HG03039 (cell line): ENCODE results near the gene SEMA4G.

Source experiments
- ATAC-seq: cut with Tn5 transposase; IDR thresholded peaks from one replicate; pipeline ENCODE4 v1.9.1; 2021; ENCODE audit warnings: mild to moderate bottlenecking, moderate library complexity; ENCODE audit not compliant: unreplicated experiment

Gene SEMA4G

DNA sequence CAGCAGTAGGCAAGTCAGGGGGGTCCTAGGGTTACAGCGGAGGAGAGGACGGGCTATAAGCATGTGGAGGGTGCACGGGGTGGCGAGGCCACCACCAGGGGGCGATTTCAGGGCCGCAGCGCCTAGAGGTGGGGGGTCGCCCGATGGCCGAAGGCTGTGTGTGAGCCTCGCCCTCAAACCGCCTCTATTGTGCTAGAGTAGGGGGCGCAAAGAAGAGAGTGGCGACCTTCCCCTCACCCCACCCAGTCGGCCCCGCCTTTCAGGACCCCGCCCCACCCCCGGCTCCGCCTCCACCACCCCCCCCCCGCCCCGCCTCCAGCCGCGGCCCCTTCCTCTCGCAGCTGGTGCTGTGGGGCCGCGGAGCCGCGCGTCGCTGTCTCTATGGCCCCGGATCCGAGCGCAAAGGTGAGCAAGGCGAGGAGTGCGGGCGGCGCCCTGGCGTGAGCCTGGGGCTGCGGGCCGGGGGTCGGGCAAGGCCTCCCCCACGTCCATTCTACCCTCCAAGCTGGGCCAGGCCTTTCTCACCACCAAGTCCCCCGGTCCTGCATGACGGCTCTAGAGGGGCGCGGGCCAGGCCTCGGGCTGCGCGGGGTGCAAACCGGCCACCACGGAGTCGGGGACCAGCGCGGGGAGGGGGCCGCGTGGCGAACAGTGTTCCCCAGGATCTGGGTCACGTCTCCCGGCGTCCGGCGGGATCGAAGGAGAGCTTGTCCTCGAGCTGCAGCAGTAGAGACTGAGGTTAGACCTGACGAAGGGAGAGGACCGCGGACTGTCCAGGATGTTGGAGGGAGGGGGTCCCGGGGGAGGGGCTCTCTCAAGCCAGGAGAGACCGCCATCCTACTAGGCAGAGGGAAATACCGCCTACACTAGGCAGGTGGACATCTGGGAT, at the start of gene SEMA4G:
TSS of gene SEMA4G (plus strand) at position 318 of the 889 bp plus-strand sequence. CDS start 3,409 bp downstream, outside the sequence.
- ATAC-seq = no peak

GRCh38 chr10:100923580-100923979, 45.7 kb upstream of the SEMA4G start:
- no peak for ATAC-seq

GRCh38 chr10:100927266-100927665, 42.0 kb upstream of the SEMA4G start:
- no peak for ATAC-seq

- no peak for ATAC-seq
These were observed 41.3 kb upstream of the SEMA4G start for GRCh38 chr10:100928039-100928438.

GRCh38 chr10:100930368-100930767, 38.9 kb upstream of the SEMA4G start:
- no peak for ATAC-seq

- ATAC-seq = no peak
These were observed 35.1 kb upstream of the SEMA4G start for GRCh38 chr10:100934084-100934659.

GRCh38 chr10:100939763-100940344, 29.4 kb upstream of the SEMA4G start:
- no peak for ATAC-seq

DNA sequence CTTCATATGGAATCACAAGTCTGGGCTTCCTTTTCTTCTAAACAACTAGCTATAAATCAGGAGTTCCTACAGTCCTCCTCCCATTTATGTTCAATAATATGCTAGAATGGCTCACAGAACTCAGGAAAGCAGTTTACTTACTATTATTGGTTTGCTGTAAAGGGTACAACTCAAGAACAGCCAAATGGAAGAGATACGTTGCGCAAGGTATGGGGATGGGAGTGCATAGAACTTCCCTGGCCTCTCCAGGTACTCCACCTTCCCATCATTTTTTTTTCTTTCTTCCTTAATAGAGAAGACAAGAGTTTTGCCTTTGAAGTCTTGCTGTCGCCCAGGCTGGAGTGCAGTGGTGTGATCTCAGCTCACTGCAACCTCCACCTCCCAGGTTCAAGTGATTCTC, 27.1 kb upstream of the SEMA4G start:
- ATAC-seq = no peak

- no peak for ATAC-seq
These were observed 25.8 kb upstream of the SEMA4G start for GRCh38 chr10:100943508-100943907.

DNA sequence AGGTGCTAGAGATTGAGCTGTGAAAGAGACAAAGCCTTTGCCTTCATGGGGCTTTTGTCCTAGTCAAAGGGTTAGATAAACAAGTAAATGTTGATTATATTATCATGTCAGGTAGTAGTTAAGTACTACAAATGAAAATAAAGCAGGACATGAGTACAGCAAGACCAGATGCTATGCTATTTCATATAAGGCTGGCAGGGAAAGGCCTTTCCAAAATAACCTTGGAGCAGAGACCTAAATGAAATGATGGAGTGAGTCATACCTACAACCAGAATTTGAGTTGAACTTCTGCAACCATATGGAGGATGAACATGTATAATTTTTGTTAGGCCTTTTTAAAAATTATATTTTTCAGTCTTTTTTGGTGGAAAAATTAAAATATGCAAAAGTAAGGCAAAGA, 23.6 kb upstream of the SEMA4G start:
- no peak for ATAC-seq

GRCh38 chr10:100948916-100949315, 20.4 kb upstream of the SEMA4G start:
- no peak for ATAC-seq

DNA sequence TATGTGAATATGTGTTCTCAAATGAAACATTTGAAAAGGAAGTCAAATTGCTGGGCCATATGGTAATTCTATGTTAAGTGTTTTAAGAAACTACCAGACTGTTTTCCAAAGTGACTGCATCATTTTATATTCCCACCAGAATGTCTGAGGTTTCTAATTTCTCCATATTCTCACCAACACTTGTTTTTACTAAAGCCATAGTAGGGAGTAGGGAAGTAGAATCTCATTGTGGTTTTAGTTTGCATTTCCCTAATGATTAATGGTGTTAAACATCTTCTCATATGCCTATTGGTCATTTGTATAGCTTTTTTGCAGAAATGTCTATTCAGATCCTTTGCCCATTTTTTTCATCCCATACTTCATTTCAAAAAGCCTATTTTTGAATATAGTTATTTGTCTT, 9.1 kb upstream of the SEMA4G start:
- ATAC-seq = no peak

- ATAC-seq = no peak
These were observed 6.8 kb upstream of the SEMA4G start for GRCh38 chr10:100962351-100963080.

DNA sequence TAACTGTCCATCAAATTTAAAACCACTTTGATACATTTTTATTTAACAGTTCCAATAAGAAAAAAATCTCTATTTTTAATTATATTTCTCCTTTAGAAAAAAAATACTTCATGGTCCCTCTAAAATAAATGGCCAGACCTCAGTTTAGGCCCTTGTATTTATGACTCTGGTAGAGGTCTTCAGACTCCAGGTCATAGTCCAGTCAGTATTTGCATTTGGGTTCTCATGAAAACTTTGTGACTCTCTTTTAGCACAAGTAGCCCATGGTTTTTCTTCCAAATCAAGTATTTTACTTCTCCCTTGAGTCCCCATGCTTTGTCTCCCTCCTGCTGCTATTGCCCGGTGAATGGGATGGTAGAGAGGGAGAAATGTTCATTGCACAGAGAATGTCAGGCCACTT, 5.5 kb upstream of the SEMA4G start:
- no peak for ATAC-seq

DNA sequence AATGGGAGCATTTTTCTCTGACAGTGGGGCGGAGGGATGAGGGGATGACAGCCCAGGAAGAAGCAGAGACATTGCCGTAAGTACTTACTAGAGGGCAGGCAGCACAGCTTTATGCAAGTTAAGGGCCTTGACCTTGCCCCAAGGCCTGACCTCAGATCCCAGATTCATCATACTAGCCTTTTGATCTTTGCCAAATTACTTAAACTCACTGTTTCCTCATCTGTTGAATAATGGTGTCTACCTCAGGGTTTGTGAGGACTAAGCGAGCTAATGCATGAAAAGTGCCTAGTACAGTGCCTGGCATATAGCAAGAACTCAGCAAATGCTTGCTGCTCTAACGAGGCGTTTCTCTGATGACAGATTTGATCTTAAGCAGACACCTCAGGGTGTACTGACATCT, 3.5 kb upstream of the SEMA4G start:
- ATAC-seq = no peak

GRCh38 chr10:100966887-100967286, 2.4 kb upstream of the SEMA4G start:
- ATAC-seq = no peak

- no peak for ATAC-seq
These were observed 2.0 kb upstream of the SEMA4G start for GRCh38 chr10:100967332-100967731.

- ATAC-seq = no peak
These were observed 1.1 kb upstream of the SEMA4G start for GRCh38 chr10:100968062-100968736.

- no peak for ATAC-seq
These were observed 479 bp upstream of the SEMA4G start for GRCh38 chr10:100968863-100969186.

DNA sequence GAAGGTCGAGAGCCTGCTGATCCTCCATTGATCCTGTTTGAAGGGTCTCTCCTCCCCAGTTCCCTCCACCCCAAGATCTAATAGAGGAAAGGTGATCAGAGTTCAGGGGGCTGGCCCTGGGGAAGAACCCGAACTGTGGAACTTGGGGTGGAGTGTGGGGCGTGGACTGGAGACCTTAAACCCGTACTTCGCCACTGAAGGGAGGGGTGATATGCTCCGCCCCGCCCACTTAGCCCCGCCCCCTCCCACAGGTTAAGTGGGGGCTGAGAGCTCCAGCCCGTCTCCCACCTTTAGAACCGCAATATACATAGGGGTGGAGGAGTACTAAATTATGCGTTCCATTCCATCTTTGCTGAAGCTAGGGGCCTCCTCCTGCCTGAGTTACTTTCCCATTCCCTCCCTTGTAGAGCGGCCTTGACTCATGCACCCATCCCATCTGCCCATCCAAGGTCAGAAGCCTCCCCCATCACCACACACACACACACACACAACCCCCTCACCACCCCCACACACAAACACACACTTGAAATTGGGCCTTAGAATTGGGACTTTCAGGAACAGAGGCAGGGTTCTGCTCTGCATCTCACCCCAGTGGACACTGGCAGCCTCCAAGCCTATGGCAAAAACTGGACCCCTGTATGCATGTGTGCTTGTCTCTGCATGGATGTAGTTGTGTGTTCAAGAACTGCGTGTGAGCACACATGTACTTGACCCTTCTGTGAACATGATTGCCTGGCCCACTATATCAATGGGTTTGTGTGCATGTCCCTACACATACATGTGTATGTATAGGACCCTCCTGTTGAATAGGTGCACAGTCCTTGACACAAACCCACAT, 991 bp downstream of the SEMA4G start:
- no peak for ATAC-seq
